ENCODE measurements around the gene TMEM271. TPM values are rescaled to one million over a fixed set of nuclear protein-coding genes. Genes with fewer than 3 reads are reported as not detected.

The TMEM271 gene
- total and polyA plus RNA-seq, 10 of the 15 experiments (the other 5 are each of a cell fraction or from before 2014, with no cell fraction given): not detected

DNA sequence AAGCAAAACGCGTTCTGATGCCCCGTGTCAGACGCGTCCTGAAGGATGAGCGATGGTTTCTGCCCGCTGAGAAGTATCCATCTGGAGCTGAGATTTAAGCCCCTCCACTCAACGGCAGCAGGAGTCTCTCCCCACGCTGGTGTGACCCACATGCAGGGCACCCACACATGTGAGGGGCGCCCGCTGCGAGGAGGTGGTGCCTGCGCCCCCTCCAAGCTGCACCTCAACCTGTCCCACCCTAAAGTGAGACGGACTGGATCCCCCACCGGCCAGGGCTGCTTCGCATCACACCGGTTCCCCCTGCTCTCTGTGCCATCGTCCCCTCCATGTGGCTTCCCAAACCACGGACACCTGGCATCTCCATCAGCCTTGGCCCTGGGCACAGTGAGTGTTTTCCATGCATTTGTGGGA, 44.8 kb upstream of the TMEM271 start:
- Histone ChIP-seq H3K27ac (ENCODE audit: control insufficient read depth, insufficient read depth) (no peak overlapping the region), H3K4me3 (no peak overlapping the region), H3K4me2 (ENCODE audit: control insufficient read depth, insufficient read depth) (no peak overlapping the region), H2AFZ (ENCODE audit: control insufficient read depth, low read depth, low read length) (no peak overlapping the region), H3K9me3 (replicated peaks; ENCODE audit: control insufficient read depth, insufficient read depth, low read length) (no peaks in the 10 kb centered on the region; the same call in 1 of the 3 replicates), H3K9ac (ENCODE audit: control insufficient read depth, insufficient read depth, low read length) (no peak overlapping the region), H3K27me3 (replicated peaks in 1 of 2; ENCODE audit: control insufficient read depth in 2 of 2, insufficient read depth in 2 of 2, low read length in 1 of 2) (no peaks in the 10 kb centered on the region), H3K79me2 (ENCODE audit: control insufficient read depth, insufficient read depth, low read length) (no peaks in the 10 kb centered on the region), H4K20me1 (ENCODE audit: control insufficient read depth, insufficient read depth) (no peaks in the 10 kb centered on the region), H3K36me3 (ENCODE audit: control insufficient read depth in 2 of 2, insufficient read depth in 2 of 2, low read length in 1 of 2) (no peaks in the 10 kb centered on the region), H3K4me1 (ENCODE audit: control insufficient read depth, insufficient read depth, low read length) (no peaks in the 10 kb centered on the region)
- SMC1A ChIA-PET (ENCODE audit: uncharacterized antibody, unreplicated experiment): no interaction called here
- DNase-seq (ENCODE audit: low read depth, low spot score) (no peak), ATAC-seq (no peak), FAIRE-seq (no peak)
- in situ Hi-C loops (cut with MboI) (no loop called here), intact Hi-C loops (cut with micrococcal nuclease; ENCODE audit: unreplicated experiment) (no loop called here)
- RAD21 ChIA-PET (ENCODE audit: unreplicated experiment): no interaction called here
- POLR2A ChIA-PET: no interaction called here
- 56% methylated on average over 19 of the region's 19 CpGs for WGBS (ENCODE audit: insufficient coverage, insufficient replicate concordance, low lambda C conversion rate, missing lambda C conversion rate)
- BruUV-seq (replicated peaks): no TSS peak
- CTCF ChIA-PET: no interaction called here
- TF ChIP-seq ZNF622 (IDR thresholded peaks at IDR 0.05): no peak
- TF ChIP-seq FOS (IDR thresholded peaks at IDR 0.05; ENCODE audit: borderline replicate concordance, extremely low read depth, insufficient read length): no peak
- no peak for TF ChIP-seq STAT1 (conservative IDR thresholded peaks at IDR 0.05)
- no peak for TF ChIP-seq JUNB (IDR thresholded peaks at IDR 0.05)
- no peak for TF ChIP-seq HCFC1 (IDR thresholded peaks at IDR 0.05; ENCODE audit: low read length)
- TF ChIP-seq CHD2 (IDR thresholded peaks at IDR 0.05; ENCODE audit: borderline replicate concordance, low read depth, low read length): no peak
- no peak for TF ChIP-seq CHD4 (IDR thresholded peaks at IDR 0.05)
- TF ChIP-seq, protein P1, sequence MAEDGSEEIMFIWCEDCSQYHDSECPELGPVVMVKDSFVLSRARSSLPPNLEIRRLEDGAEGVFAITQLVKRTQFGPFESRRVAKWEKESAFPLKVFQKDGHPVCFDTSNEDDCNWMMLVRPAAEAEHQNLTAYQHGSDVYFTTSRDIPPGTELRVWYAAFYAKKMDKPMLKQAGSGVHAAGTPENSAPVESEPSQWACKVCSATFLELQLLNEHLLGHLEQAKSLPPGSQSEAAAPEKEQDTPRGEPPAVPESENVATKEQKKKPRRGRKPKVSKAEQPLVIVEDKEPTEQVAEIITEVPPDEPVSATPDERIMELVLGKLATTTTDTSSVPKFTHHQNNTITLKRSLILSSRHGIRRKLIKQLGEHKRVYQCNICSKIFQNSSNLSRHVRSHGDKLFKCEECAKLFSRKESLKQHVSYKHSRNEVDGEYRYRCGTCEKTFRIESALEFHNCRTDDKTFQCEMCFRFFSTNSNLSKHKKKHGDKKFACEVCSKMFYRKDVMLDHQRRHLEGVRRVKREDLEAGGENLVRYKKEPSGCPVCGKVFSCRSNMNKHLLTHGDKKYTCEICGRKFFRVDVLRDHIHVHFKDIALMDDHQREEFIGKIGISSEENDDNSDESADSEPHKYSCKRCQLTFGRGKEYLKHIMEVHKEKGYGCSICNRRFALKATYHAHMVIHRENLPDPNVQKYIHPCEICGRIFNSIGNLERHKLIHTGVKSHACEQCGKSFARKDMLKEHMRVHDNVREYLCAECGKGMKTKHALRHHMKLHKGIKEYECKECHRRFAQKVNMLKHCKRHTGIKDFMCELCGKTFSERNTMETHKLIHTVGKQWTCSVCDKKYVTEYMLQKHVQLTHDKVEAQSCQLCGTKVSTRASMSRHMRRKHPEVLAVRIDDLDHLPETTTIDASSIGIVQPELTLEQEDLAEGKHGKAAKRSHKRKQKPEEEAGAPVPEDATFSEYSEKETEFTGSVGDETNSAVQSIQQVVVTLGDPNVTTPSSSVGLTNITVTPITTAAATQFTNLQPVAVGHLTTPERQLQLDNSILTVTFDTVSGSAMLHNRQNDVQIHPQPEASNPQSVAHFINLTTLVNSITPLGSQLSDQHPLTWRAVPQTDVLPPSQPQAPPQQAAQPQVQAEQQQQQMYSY (CRISPR knock-in tag; IDR thresholded peaks at IDR 0.05): no peak
- TF ChIP-seq CREB1 (IDR thresholded peaks at IDR 0.05; ENCODE audit: low read depth): no peak
- TF ChIP-seq, protein P2, sequence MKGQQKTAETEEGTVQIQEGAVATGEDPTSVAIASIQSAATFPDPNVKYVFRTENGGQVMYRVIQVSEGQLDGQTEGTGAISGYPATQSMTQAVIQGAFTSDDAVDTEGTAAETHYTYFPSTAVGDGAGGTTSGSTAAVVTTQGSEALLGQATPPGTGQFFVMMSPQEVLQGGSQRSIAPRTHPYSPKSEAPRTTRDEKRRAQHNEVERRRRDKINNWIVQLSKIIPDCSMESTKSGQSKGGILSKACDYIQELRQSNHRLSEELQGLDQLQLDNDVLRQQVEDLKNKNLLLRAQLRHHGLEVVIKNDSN (IDR thresholded peaks at IDR 0.05; ENCODE audit: borderline replicate concordance, extremely low read length, insufficient read depth, low read depth, low read length): no peak
- TF ChIP-seq RCOR1 (conservative IDR thresholded peaks at IDR 0.05; ENCODE audit: low read depth, low read length): no peak
- TF ChIP-seq, protein P3, sequence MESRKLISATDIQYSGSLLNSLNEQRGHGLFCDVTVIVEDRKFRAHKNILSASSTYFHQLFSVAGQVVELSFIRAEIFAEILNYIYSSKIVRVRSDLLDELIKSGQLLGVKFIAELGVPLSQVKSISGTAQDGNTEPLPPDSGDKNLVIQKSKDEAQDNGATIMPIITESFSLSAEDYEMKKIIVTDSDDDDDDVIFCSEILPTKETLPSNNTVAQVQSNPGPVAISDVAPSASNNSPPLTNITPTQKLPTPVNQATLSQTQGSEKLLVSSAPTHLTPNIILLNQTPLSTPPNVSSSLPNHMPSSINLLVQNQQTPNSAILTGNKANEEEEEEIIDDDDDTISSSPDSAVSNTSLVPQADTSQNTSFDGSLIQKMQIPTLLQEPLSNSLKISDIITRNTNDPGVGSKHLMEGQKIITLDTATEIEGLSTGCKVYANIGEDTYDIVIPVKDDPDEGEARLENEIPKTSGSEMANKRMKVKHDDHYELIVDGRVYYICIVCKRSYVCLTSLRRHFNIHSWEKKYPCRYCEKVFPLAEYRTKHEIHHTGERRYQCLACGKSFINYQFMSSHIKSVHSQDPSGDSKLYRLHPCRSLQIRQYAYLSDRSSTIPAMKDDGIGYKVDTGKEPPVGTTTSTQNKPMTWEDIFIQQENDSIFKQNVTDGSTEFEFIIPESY (IDR thresholded peaks at IDR 0.05): no peak
- TF ChIP-seq ZNF24 (IDR thresholded peaks at IDR 0.05): no peak
- TF ChIP-seq KLF5 (IDR thresholded peaks at IDR 0.05; ENCODE audit: partially characterized antibody): no peak
- TF ChIP-seq, protein P4, sequence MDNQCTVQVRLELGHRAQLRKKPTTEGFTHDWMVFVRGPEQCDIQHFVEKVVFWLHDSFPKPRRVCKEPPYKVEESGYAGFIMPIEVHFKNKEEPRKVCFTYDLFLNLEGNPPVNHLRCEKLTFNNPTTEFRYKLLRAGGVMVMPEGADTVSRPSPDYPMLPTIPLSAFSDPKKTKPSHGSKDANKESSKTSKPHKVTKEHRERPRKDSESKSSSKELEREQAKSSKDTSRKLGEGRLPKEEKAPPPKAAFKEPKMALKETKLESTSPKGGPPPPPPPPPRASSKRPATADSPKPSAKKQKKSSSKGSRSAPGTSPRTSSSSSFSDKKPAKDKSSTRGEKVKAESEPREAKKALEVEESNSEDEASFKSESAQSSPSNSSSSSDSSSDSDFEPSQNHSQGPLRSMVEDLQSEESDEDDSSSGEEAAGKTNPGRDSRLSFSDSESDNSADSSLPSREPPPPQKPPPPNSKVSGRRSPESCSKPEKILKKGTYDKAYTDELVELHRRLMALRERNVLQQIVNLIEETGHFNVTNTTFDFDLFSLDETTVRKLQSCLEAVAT (IDR thresholded peaks at IDR 0.05): no peak
- no peak for TF ChIP-seq CBX3 (IDR thresholded peaks at IDR 0.05; ENCODE audit: borderline replicate concordance, low read depth)
- TF ChIP-seq ZNF274 (IDR thresholded peaks at IDR 0.05; ENCODE audit: insufficient read depth, insufficient read length): no peak
